Measurements from ENCODE around the gene DHH. TPM values are rescaled to one million over a fixed set of nuclear protein-coding genes. Genes with fewer than 3 reads are reported as not detected.

DHH gene
- total and polyA plus RNA-seq, 9 of the 15 experiments (the other 6 are each of a cell fraction or from before 2014, with no cell fraction given): 0.07 to 2.6 (median 0.54) TPM

DNA sequence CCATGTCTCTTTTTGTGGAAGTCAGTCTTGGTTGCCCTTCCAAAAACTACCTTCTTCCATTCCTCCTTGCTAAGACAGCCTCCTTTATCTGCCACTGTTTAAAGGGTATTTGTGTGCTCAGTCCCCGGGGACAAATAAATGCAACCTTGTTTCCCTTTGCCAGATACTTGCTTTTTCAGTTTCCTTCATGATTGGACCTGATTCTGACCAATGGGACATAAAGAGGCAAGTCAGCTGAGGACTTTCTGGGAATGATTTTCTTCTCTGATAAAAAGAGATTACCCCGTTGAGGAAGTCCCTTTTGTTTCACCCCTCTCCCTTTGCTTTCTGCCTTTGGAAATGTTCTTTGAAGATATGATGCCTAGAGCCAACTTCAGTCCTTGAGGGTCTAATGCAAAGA, 44.0 kb upstream of the DHH start (continued):
- TF ChIP-seq ZNF79 (CRISPR knock-in tag; IDR thresholded peaks at IDR 0.05; ENCODE audit: low read depth) (no peak), STAT5A (IDR thresholded peaks at IDR 0.05; ENCODE audit: borderline replicate concordance, low read length) (peak; percentile 16; the same call in 1 of the 2 replicates), CXXC5 (CRISPR knock-in tag; IDR thresholded peaks at IDR 0.05) (no peak), ZNF507 (tag; conservative IDR thresholded peaks at IDR 0.05) (no peak), CHD2 (IDR thresholded peaks at IDR 0.05; ENCODE audit: low read depth, low read length) (no peak), TAF1 (IDR thresholded peaks at IDR 0.05; ENCODE audit: control insufficient read depth, extremely low read depth, insufficient read depth, low read length, severe bottlenecking) (no peak), POLR2AphosphoS5 (IDR thresholded peaks at IDR 0.05; ENCODE audit: control insufficient read depth, insufficient read depth, low read depth, low read length) (no peak), CHCHD3 (CRISPR knock-in tag; IDR thresholded peaks at IDR 0.05) (no peak), ZNF77 (CRISPR knock-in tag; IDR thresholded peaks at IDR 0.05) (no peak), RAD51 (IDR thresholded peaks at IDR 0.05; ENCODE audit: borderline replicate concordance, low read depth) (peak; percentile 84), ETV6 (IDR thresholded peaks at IDR 0.05; ENCODE audit: borderline replicate concordance in 1 of 2, low read depth in 2 of 2, low read length in 1 of 2) (no peak), ETV6 (CRISPR knock-in tag; IDR thresholded peaks at IDR 0.05; ENCODE audit: borderline replicate concordance) (no peak), NR2C1 (IDR thresholded peaks at IDR 0.05) (no peak), NR2C1 (tag; IDR thresholded peaks at IDR 0.05) (no peak), GATA2 (CRISPR knock-in tag; IDR thresholded peaks at IDR 0.05) (0 out of 2 replicates have a peak, but pooled peaks have one; percentile 24), TCFL5 (CRISPR knock-in tag; conservative IDR thresholded peaks at IDR 0.05) (no peak)
- TF ChIP-seq, protein P1, sequence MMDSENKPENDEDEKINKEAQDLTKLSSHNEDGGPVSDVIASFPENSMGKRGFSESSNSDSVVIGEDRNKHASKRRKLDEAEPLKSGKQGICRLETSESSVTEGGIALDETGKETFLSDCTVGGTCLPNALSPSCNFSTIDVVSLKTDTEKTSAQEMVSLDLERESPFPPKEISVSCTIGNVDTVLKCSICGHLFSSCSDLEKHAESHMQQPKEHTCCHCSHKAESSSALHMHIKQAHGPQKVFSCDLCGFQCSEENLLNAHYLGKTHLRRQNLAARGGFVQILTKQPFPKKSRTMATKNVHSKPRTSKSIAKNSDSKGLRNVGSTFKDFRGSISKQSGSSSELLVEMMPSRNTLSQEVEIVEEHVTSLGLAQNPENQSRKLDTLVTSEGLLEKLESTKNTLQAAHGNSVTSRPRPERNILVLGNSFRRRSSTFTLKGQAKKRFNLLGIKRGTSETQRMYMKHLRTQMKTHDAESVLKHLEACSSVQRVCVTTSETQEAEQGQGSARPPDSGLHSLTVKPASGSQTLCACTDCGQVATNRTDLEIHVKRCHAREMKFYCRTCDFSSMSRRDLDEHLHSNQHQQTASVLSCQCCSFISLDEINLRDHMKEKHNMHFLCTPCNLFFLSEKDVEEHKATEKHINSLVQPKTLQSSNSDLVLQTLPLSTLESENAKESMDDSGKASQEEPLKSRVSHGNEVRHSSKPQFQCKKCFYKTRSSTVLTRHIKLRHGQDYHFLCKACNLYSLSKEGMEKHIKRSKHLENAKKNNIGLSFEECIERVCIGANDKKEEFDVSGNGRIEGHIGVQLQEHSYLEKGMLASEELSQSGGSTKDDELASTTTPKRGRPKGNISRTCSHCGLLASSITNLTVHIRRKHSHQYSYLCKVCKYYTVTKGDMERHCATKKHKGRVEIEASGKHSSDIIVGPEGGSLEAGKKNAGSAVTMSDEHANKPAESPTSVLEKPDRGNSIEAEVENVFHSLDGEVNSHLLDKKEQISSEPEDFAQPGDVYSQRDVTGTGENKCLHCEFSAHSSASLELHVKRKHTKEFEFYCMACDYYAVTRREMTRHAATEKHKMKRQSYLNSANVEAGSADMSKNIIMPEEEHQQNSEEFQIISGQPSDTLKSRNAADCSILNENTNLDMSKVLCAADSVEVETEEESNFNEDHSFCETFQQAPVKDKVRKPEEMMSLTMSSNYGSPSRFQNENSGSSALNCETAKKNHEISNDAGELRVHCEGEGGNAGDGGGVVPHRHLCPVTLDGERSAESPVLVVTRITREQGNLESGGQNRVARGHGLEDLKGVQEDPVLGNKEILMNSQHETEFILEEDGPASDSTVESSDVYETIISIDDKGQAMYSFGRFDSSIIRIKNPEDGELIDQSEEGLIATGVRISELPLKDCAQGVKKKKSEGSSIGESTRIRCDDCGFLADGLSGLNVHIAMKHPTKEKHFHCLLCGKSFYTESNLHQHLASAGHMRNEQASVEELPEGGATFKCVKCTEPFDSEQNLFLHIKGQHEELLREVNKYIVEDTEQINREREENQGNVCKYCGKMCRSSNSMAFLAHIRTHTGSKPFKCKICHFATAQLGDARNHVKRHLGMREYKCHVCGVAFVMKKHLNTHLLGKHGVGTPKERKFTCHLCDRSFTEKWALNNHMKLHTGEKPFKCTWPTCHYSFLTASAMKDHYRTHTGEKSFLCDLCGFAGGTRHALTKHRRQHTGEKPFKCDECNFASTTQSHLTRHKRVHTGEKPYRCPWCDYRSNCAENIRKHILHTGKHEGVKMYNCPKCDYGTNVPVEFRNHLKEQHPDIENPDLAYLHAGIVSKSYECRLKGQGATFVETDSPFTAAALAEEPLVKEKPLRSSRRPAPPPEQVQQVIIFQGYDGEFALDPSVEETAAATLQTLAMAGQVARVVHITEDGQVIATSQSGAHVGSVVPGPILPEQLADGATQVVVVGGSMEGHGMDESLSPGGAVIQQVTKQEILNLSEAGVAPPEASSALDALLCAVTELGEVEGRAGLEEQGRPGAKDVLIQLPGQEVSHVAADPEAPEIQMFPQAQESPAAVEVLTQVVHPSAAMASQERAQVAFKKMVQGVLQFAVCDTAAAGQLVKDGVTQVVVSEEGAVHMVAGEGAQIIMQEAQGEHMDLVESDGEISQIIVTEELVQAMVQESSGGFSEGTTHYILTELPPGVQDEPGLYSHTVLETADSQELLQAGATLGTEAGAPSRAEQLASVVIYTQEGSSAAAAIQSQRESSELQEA (IDR thresholded peaks at IDR 0.05; ENCODE audit: low read depth): no peak
- TF ChIP-seq, protein P2, sequence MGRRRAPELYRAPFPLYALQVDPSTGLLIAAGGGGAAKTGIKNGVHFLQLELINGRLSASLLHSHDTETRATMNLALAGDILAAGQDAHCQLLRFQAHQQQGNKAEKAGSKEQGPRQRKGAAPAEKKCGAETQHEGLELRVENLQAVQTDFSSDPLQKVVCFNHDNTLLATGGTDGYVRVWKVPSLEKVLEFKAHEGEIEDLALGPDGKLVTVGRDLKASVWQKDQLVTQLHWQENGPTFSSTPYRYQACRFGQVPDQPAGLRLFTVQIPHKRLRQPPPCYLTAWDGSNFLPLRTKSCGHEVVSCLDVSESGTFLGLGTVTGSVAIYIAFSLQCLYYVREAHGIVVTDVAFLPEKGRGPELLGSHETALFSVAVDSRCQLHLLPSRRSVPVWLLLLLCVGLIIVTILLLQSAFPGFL (CRISPR knock-in tag; IDR thresholded peaks at IDR 0.05): no peak
- TF ChIP-seq, protein P3, sequence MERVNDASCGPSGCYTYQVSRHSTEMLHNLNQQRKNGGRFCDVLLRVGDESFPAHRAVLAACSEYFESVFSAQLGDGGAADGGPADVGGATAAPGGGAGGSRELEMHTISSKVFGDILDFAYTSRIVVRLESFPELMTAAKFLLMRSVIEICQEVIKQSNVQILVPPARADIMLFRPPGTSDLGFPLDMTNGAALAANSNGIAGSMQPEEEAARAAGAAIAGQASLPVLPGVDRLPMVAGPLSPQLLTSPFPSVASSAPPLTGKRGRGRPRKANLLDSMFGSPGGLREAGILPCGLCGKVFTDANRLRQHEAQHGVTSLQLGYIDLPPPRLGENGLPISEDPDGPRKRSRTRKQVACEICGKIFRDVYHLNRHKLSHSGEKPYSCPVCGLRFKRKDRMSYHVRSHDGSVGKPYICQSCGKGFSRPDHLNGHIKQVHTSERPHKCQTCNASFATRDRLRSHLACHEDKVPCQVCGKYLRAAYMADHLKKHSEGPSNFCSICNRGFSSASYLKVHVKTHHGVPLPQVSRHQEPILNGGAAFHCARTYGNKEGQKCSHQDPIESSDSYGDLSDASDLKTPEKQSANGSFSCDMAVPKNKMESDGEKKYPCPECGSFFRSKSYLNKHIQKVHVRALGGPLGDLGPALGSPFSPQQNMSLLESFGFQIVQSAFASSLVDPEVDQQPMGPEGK (CRISPR knock-in tag; IDR thresholded peaks at IDR 0.05; ENCODE audit: borderline replicate concordance): no peak
